OCI-LY7 (cell line): ENCODE measurements around the gene BOD1L1.

Source experiments
- EZH2phosphoT487 ChIP-seq: fragments of 200-600 bp; sonication (generic); IDR thresholded peaks from 2 replicates; pipeline ENCODE4 v1.6.1; 2018; ENCODE audit warnings: low read depth, borderline replicate concordance, mild to moderate bottlenecking, mixed run types, antibody characterized with exemption, low read length, moderate library complexity, mixed read lengths
- TF ChIP-seq, protein P1 (sequence below): fragments of 200-600 bp; sonication (generic); conservative IDR thresholded peaks from 2 replicates; pipeline ENCODE4 v1.5.1; 2014; ENCODE audit warnings: mild to moderate bottlenecking, antibody characterized with exemption, low read length, moderate library complexity, mixed read lengths

DNA sequence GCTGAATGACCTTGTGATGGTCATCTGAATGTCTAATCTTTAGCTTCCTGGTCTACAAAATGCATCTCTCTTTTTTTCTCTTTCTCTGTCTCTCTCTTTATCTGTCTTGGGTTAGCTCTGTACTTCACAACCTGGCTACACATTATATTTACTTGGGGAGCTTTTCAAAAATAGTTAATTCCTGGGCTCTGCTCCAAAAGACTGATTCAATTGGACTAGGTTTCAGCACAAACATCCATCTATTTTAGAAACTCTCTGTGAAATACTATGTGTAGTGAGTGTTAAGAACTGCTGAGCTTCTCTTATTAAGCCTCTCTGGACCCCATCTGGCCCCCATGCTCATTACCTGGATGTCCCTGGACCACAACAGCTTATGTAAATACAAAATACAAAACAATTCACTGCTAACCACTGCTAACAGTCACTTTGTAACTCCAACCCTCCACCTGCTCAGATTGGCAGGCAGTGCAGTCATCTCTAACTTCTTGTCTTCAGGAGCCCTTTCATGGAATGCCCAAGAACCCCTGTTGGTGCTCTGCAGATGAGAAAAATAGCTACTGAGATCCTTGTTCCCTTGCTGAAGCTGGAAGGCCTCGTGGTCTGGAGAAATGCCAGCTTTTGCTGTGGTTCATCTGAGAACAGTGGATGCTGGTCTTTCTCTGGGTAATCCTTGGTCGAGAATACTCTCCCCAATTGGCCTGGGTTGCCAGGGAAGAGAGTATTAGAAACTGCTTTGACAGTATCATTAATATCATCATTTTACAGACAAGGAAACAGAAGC is 14.8 kb upstream of the BOD1L1 start:
- TF ChIP-seq, protein P1, sequence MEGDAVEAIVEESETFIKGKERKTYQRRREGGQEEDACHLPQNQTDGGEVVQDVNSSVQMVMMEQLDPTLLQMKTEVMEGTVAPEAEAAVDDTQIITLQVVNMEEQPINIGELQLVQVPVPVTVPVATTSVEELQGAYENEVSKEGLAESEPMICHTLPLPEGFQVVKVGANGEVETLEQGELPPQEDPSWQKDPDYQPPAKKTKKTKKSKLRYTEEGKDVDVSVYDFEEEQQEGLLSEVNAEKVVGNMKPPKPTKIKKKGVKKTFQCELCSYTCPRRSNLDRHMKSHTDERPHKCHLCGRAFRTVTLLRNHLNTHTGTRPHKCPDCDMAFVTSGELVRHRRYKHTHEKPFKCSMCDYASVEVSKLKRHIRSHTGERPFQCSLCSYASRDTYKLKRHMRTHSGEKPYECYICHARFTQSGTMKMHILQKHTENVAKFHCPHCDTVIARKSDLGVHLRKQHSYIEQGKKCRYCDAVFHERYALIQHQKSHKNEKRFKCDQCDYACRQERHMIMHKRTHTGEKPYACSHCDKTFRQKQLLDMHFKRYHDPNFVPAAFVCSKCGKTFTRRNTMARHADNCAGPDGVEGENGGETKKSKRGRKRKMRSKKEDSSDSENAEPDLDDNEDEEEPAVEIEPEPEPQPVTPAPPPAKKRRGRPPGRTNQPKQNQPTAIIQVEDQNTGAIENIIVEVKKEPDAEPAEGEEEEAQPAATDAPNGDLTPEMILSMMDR: no peak
- no peak for TF ChIP-seq EZH2phosphoT487
